Breast epithelium (tissue), 3 donors: Measurements from ENCODE around the gene CRACDL.

Experiments used
- POLR2A ChIP-seq: fragments of 450-650 bp; IDR thresholded peaks from one replicate; pipeline ENCODE4 v1.6.1; 2016; ENCODE audit warnings: antibody characterized with exemption, mild to moderate bottlenecking, moderate library complexity
- POLR2AphosphoS5 ChIP-seq, 3 donors: sonication (generic); formaldehyde crosslinking; IDR thresholded peaks; one replicate each; pipeline ENCODE4 v1.6.1; 2017; ENCODE audit warnings: antibody characterized with exemption in 3 of 3
- TF ChIP-seq, protein P1 (sequence below), 3 donors: fragments of 450-650 bp; IDR thresholded peaks; one replicate each; pipeline ENCODE4 v1.5.1; 2016 to 2017; ENCODE audit warnings: antibody characterized with exemption in 3 of 3, mild to moderate bottlenecking in 3 of 3, moderate library complexity in 3 of 3

DNA sequence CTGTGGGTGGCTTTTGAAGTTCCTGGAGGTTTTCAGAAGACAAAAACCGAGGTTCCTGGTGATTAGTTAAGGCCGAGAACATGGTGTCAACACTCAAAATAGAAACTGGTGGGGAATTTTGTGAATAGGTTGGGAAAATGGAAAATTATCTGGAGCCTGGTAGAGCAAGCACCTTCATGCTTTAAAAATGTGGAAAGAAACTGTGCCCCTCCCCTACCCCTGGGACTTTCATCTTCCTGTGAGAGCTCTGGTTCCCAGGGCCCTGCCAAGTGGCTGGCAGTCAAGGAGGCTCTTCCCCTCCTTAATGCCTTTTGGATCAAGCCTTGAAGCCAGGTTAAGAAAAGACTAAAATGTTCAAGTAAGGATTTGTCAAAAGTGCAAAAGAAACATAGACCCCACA, 1.9 kb upstream of the CRACDL start:
- TF ChIP-seq, protein P1, sequence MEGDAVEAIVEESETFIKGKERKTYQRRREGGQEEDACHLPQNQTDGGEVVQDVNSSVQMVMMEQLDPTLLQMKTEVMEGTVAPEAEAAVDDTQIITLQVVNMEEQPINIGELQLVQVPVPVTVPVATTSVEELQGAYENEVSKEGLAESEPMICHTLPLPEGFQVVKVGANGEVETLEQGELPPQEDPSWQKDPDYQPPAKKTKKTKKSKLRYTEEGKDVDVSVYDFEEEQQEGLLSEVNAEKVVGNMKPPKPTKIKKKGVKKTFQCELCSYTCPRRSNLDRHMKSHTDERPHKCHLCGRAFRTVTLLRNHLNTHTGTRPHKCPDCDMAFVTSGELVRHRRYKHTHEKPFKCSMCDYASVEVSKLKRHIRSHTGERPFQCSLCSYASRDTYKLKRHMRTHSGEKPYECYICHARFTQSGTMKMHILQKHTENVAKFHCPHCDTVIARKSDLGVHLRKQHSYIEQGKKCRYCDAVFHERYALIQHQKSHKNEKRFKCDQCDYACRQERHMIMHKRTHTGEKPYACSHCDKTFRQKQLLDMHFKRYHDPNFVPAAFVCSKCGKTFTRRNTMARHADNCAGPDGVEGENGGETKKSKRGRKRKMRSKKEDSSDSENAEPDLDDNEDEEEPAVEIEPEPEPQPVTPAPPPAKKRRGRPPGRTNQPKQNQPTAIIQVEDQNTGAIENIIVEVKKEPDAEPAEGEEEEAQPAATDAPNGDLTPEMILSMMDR (IDR thresholded peaks at IDR 0.05): no peak
- no peak for TF ChIP-seq POLR2A
- no peak for TF ChIP-seq POLR2AphosphoS5 (IDR thresholded peaks at IDR 0.05)
